Stimulated activated CD4-positive, alpha-beta T cell treated with anti-CD3 and anti-CD28 coated beads, Interleukin-15, amount 100 ng/mL, for 1 hour (primary cell): ENCODE measurements around the gene MAMDC2.
"Not testable (repeated sequence)": the region's sequence is repeated elsewhere in the genome, so short reads cannot be mapped to it uniquely, and the experiment has no call there.

Experiments used
- DNase-seq, 2 donors: peaks; one replicate each; pipeline ENCODE4 v3.0.0-alpha.2; 2020; ENCODE audit warnings: low read depth in 1 of 2, low spot score in 1 of 2

The MAMDC2 gene

DNA sequence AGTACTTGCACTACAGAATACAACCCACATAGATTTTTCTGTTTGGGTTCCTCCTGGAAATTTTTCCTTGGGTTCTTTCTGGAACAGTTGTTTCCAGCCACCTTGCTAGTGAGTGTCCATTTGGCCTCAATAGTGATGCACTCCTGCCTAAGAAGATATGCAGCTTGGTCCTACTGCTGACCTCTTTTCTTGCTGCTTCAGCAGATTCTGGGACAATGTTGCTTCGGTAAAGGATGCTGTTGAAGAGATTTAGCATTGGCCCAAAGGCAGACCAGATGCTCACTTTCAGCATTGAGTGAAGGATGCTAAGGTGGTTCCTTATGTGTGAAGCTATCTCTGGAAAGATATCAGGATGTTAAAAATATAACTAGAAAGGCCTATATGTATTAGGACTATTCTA lies 128.9 kb downstream of the MAMDC2 start:
- no peak for DNase-seq

DNA sequence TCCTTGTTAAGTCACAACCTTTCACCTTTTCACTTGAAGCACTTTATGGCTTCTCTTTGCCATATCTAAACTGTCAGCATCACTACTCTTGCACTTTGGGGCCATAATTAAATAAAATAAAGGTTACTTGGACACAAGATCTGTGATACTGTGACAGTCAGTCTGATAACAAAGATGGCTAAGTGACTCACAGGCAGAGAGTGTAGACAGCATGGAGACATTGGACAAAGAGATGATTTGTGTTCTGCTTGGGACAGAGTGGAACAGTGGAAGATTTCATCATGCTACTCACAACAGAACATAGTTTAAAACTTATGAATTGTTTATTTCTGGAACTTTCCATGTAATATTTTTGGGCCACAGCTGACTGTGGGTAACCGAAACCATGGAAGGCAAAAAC lies 133.5 kb downstream of the MAMDC2 start:
- DNase-seq: no peak

DNA sequence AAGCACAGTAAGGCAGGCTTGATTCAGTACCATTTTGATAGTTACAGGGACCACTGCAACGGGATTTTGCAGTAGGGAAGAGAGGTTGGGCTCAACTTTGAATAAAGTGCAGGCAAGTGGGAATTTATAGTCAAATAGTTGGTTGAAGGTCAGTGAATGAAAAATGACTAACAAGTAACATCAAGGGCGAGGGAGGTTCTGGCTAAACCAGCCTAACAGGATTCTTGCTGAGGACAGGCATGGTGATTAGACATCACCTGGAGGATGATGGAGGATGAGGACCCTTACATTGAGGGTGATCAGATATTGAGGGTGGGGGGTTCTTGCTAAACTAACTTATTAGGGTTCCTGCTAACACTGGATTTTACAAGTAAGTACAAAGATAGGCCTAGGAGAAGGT lies 149.1 kb downstream of the MAMDC2 start:
- no peak for DNase-seq

DNA sequence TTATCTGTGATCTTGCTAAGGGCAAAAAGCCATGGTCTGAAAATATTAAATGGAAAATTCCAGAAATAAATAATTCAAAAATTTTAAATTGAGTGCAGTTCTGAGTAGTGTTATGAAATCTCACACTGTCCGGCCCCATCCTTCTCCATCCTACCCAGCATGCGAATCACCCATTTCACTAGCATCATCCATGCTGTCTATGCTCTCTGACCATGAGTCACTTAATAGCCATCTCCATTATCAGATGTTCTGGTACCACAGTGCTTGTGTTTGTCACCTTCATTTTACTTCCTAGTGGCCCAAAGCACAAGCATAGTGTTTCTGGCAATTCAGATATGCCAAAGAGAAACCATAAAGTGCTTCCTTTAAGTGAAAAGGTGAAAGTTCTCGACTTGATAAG lies 151.8 kb downstream of the MAMDC2 start:
- no peak for DNase-seq

DNA sequence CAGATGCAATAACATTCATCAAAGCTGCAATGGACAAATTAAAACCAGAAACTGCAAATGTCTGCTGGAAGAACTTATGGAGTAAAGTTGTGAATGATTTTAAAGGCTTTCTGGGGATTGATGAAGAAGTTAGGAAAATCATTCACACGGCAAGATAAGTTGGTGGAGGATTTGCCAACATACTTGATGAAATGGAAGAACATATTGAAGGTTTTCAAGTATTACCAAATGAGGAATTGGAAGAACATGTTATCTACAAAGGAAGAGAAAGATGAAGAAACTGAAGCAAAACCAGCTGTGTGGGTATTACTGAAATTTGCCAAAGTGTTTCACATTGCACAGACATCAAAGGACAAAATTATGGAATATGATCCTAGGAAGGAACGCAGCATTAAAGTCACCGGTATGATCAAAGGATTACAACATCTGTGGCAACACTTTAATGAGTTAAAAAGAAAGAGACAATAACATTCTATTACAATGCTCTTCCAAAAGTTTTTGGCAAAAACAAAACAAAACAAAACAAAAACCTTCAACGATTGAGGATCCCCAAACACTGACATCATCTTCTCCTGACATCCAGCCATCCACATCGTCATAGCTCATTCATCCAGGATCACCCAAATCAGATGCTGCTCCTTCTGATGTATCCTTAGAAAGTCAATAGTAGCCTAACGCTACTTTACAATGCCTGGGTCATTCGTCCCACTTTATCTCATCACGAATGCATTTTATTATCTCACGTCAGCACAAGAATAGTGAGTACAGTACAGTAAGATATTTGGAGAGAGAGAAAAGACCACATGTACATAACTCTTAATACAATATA lies 153.8 kb downstream of the MAMDC2 start:
- no peak for DNase-seq

DNA sequence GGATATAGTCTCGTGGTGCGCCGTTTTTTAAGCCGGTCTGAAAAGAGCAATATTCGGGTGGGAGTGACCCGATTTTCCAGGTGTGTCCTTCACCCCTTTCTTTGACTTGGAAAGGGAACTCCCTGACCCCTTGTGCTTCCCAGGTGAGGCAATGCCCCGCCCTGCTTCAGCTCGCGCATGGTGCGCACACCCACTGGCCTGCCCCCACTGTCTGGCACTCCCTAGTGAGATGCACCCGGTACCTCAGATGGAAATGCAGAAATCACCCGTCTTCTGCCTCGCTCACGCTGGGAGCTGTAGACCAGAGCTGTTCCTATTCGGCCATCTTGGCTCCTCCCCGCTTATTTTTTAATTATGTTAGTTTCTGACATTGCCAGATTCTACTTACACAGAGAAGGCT lies 161.1 kb downstream of the MAMDC2 start:
- DNase-seq: not testable (repeated sequence)

DNA sequence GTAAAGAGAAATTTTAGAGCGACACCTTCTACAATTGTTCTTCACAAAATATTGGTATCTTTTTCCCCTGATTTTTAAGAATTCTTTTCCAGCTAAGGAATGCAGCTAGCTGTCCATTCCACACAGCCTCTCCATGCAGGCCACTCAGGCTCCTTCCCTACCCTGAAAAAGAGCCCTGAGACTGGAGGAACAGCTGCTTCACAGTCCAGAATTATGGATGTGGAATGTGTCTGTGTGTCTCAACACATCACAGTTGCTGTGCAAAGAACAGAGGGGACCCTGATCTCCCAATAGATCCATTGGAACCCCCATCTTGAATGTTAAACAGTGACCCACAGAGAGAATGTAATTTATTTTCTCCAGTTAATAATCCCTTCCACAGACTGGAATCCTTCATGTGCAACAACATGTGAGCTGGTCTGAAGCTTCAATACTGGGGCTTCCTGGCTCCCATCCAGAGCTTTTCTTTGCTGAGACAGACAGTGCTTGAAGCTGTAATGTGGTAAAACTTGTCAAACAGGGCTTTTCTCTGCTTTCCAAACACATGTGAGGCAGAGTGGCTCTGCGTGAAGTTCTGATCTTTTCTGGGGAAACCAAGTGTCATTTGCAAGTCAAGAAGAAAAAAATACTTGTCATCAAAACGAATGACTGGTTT lies 161.8 kb downstream of the MAMDC2 start:
- no peak for DNase-seq

DNA sequence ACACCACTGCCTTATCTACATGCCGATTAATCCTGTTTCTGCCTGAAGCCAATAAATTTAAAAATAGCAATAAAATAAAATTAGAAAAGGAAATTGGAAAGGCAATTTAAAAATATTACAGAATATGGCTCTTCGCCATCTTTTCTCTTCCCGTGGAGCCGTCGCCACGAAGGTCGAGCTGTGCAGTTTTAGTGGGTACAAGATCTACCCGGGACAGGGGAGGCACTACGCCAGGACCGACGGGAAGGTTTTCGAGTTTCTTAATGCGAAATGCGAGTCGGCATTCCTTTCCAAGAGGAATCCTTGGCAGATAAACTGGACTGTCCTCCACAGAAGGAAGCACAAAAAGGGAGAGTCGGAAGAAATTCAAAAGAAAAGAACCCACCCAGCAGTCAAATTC lies 173.4 kb downstream of the MAMDC2 start:
- no peak for DNase-seq

DNA sequence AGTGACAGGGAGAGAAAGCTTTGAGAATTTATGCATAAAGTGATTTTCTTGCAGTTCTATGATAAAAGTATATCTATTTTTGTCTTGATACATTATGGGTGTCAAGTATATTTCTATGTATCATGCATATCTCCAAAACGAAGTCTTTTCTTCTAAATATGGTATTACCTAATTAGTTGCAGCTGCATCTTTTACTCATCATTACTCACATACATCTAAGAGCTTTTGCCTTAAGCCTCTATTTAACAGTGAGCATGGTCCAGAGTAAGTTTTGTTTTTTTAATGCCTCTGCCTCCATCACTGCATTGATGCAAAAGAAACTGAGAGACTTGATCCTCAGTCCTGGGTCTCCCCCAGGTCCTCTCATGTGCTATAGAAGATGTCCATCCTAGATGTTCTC lies 175.1 kb downstream of the MAMDC2 start:
- no peak for DNase-seq

DNA sequence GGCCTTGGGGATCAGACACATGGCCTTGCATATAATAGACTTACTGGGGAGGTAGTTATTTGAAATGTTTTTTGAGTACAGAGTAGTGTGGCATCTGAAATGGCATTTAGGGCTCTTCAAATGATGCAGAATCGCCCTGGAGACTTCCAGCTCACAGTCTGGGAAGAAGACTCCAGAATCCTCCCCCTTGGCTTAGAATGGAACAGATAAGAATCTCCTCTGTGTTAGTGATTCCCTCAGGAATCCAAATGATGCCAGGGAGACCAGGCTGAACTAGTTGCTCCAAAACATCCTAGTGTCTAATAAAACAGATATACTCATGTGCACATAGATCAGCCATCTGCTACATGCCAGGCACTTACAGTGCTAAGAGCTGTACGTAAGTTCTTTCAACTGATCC lies 176.6 kb downstream of the MAMDC2 start:
- no peak for DNase-seq

DNA sequence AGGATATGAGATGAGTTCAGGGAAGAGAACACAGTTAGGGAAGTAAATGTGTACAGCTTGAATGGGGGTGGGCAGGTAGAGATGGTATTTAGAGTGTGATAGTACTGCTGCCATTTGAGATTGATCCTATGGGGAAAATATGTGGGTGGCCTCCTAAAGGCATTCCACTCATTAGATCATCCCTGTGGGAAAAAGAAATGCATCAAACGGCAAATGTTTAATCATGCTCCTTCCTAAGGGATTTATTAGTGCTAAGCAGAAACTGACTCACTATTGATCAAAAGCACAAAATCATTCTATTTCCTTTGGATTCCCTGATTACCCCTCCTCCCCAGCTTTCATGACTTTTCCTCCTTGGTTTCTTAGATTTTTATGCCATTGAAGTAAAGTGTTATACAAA lies 178.7 kb downstream of the MAMDC2 start:
- no peak for DNase-seq

DNA sequence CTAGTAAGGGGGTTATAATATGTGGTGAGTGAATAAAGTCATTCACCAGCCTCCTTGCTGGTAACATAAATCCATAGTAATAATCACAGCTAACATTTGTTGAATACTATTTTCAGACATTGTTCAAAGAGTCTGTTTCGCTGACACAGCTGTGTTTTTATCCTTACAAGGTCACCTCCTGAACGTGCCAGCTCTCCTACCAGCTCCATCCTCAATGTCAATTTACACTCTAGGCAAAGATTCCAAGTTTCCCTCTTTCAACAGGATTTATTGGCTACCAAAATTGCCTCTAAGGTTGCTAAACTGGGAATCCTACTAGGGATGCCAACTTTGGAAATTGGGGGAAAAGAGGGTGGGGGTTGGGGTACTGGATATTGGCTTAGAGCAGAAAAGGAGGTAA lies 184.5 kb downstream of the MAMDC2 start:
- DNase-seq: no peak

DNA sequence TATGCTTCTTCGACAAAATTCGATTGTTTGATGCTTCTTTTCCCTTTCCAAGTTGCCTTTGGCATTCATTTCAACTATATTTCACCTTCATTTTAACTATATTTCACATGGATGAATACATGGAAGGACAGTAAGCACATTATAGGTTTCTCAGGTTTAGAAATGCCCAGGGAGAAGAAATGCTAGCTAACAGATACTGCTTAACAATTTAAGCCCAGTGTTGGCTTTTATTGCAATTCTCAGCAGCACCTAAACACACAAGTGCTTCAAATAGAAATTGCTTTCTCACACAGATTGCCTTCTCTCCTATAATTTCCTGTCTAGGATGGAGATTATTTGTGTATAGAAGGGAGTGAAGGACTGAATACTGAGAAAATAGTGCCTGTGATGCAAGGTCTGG lies 185.0 kb downstream of the MAMDC2 start:
- no peak for DNase-seq

DNA sequence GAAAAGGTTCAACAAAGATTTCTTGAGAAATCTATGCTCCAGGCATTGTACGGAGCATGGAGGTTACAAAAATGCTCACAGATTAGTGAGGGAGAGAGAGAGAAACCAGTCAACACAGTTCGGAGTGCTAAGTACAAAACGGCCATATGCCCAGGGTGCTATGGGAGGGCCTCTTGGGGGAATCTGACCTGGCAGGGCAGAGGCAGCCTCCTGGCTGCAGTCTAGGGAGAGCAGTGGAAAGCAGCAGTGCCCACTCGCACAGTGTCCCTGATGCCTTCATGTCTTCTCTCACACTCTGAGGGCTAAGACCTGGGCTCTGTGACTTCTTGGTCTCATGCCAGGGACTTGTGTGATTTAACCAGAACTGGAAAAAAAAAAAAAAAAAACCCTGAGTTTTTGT lies 185.4 kb downstream of the MAMDC2 start:
- no peak for DNase-seq

DNA sequence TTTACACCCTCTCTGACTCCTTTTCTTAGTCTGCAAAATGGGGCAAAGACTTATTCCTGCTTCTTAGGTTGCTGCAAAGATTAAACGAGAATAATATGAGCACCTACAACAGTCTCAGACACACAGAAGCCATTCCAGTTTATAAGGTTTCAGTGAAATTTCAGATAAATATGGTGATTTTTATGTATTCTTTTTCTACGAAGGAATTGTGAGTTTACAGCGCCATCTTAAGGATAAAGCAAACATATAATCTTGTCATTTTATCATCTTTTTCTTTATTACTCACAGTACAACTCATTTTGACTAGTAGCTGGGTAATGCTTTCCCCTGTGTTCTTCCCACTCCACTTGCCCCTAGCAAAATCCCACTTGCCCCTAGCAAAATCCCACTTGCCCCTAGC lies 185.9 kb downstream of the MAMDC2 start:
- no peak for DNase-seq

DNA sequence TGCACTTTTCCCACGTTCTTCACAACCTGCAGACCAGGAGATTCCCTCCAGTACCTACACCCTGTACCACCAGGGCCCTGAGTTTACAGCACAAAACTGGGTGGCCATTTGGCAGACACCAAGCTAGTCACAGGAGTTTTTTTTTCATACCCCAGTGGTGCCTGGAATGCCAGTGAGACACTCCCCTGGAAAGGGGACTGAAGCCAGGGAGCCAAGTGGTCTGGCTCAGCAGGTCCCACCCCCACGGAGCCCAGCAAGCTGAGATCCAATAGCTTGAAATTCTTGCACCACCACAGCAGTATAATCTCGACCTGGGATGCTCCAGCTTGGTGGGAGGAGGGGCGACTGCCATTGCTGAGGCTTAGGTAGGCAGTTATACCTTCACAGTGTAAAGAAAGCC lies 188.8 kb downstream of the MAMDC2 start:
- no peak for DNase-seq

DNA sequence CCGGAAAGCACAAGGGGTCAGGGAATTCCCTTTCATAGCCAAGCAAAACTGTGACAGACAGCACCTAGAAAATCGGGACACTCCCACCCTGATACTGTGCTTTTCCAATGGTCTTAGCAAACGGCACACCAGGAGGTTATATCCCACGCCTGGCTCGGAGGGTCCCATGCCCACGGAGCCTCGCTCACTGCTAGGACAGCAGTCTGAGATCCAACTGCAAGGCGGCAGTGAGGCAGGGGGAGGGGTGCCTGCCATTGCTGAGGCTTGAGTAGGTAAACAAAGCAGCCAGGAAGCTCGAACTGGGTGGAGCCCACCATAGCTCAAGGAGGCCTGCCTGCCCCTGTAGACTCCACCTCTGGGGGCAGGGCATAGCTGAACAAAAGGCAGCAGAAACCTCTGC lies 190.6 kb downstream of the MAMDC2 start:
- not testable (repeated sequence) for DNase-seq

DNA sequence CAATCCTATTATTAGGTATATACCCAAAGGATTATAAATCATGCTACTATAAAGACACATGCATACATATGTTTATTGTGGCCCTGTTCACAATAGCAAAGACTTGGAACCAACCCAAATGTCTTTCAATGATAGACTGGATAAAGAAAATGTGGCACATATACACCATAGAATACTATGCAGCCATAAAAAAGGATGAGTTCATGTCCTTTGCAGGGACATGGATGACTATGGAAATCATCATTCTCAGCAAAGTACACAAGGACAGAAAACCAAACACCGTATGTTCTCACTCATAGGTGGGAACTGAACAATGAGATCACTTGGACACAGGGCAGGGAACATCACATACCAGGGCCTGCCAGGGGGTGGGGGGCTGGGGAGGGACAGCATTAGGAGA lies 202.3 kb downstream of the MAMDC2 start:
- DNase-seq: not testable (repeated sequence)

DNA sequence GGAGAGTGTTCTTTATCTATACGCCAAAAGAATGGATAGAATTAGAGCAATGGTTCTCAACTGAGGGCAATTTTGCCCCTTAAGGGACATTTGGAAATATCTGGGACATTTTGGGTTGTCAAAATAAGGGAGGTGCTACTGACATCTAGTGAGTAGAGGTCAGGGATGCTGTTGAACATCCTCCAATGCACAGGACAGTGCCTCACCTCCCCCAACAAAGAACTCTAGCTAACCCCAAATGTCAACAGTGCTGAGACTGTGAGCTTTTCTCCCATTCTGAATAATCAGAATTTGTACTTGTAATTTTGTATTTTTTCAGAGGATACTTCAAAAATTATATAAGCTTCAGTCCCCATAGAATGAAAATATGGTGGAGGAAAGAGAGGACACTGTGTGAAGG lies 206.6 kb downstream of the MAMDC2 start:
- DNase-seq: no peak

DNA sequence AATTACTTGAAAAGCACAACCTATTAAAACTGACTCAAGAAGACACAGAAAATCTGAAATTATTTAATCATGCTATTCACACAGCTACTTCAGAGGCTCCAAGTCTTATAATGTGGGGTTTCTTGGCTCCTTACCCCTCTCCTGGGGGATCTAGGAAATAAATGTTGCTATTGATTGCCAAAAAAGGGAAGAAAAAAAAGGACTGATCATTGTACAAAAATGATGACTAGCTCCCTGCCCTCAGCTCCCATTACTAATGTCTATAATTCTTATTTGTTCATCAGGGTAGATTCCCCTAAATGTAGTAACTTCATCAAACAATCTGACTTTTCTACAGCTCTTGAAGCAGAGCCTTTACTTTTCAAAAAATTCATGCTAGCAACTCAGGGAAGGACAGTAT lies 211.8 kb downstream of the MAMDC2 start:
- no peak for DNase-seq

DNA sequence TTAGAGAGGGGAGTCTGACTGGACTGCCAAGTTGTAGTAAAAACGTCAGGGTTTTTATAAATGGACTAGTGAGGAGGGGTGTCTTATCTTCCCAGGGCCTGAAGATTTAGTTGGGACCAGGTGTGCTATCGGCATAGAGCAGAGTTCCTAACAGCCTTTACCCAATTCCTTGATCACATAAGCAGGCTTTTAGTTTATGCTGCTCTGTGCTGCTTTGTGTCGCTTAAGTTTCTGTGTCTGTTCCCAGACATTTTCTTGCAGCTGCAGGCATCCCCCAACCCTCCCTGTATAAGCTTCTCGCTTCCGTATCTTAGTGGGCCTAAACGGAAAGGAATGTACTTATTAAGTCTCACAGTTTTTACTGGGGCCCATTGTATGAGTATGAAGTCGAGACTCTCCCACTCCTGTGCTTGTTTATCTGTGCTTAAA lies 212.5 kb downstream of the MAMDC2 start:
- no peak for DNase-seq

DNA sequence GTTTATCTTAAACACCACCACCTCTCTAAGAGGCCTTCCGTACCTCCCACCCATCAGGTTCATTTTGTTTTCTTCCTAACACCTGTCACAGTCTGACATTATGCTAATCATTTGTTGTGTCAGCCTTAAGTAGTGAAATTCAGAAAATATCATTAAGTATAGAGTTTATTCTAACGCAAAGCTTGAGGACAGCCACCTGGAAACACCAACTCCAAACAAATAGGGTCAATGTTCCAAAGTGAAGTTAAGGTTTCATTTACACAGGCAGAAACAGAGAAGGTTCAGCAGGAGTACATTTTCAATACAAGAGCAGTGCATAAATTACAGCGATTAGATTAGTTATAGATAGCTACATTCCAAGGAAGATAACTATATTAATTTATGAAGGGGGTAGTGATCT lies 213.9 kb downstream of the MAMDC2 start:
- no peak for DNase-seq
